Liver (tissue), 9 donors: Measurements from ENCODE around the gene UBE2M. TPM values are rescaled to one million over a fixed set of nuclear protein-coding genes. Genes with fewer than 3 reads are reported as not detected.

ENCODE experiments used
- DNase-seq: peaks from one replicate; pipeline ENCODE4 v3.0.0-alpha.2; 2017; ENCODE audit warnings: low spot score
- H3K27ac ChIP-seq, 2 donors: one replicate each; pipeline ENCODE4 v1.7.0; 2013; ENCODE audit warnings: inconsistent platforms in 2 of 2, low read length in 2 of 2, control low read depth in 1 of 2, low read depth in 1 of 2, mild to moderate bottlenecking in 1 of 2
- H3K27me3 ChIP-seq, 4 donors: one replicate each; pipeline versions ENCODE4 v1.6.1 to v1.7.0; 2013; ENCODE audit warnings: low read length in 3 of 4, inconsistent platforms in 1 of 4, mild to moderate bottlenecking in 1 of 4, moderate library complexity in 1 of 4; ENCODE audit not compliant: control insufficient read depth in 4 of 4, insufficient read depth in 4 of 4
- H3K36me3 ChIP-seq, 4 donors: one replicate each; pipeline versions ENCODE4 v1.6.1 to v1.7.0; 2013; ENCODE audit warnings: low read length in 3 of 4, mild to moderate bottlenecking in 3 of 4, low read depth in 1 of 4, moderate library complexity in 1 of 4; ENCODE audit not compliant: control insufficient read depth in 4 of 4, insufficient read depth in 3 of 4
- H3K4me1 ChIP-seq, 4 donors: one replicate each; pipeline versions ENCODE4 v1.6.1 to v1.7.0; 2013; ENCODE audit warnings: low read length in 3 of 4, mild to moderate bottlenecking in 3 of 4, moderate library complexity in 1 of 4; ENCODE audit not compliant: control insufficient read depth in 4 of 4, insufficient read depth in 4 of 4
- H3K4me3 ChIP-seq, 3 donors: one replicate each; pipeline versions ENCODE4 v1.6.1 to v1.7.0; 2013; ENCODE audit warnings: low read length in 3 of 3, control low read depth in 1 of 3, low read depth in 1 of 3, mild to moderate bottlenecking in 1 of 3
- H3K9ac ChIP-seq, 2 donors: one replicate each; pipeline ENCODE4 v1.7.0; 2013; ENCODE audit warnings: low read length in 2 of 2, mild to moderate bottlenecking in 2 of 2, moderate library complexity in 2 of 2, control low read depth in 1 of 2, low read depth in 1 of 2
- H3K9me3 ChIP-seq, 4 donors: one replicate each; pipeline versions ENCODE4 v1.6.1 to v1.7.0; 2013; ENCODE audit warnings: low read length in 3 of 4; ENCODE audit not compliant: control insufficient read depth in 4 of 4
- EGR1 ChIP-seq, 2 donors: IDR thresholded peaks; 2 replicates each; pipeline ENCODE4 v1.6.1; 2016 to 2018; ENCODE audit warnings: antibody characterized with exemption in 2 of 2, low read depth in 2 of 2
- FOXA2 ChIP-seq: IDR thresholded peaks from 2 replicates; pipeline ENCODE4 v1.6.1; 2016; ENCODE audit warnings: antibody characterized with exemption
- GABPA ChIP-seq, 2 donors: IDR thresholded peaks in 1 of 2; conservative IDR thresholded peaks in 1 of 2; 2 replicates each; pipeline ENCODE4 v1.6.1; 2016; ENCODE audit warnings: antibody characterized with exemption in 2 of 2, mild to moderate bottlenecking in 1 of 2, moderate library complexity in 1 of 2
- HNF4G ChIP-seq: IDR thresholded peaks from 2 replicates; pipeline ENCODE4 v1.6.1; 2016; ENCODE audit warnings: antibody characterized with exemption
- JUND ChIP-seq, 2 donors: IDR thresholded peaks; 2 replicates each; pipeline ENCODE4 v1.6.1; 2016; ENCODE audit warnings: antibody characterized with exemption in 2 of 2
- RAD21 ChIP-seq, 2 donors: IDR thresholded peaks; 2 replicates each; pipeline ENCODE4 v1.6.1; 2016; ENCODE audit warnings: antibody characterized with exemption in 2 of 2, mild to moderate bottlenecking in 2 of 2
- RXRA ChIP-seq, 2 donors: IDR thresholded peaks; 2 replicates each; pipeline ENCODE4 v1.6.1; 2017 to 2018; ENCODE audit warnings: antibody characterized with exemption in 2 of 2, mild to moderate bottlenecking in 1 of 2
- TAF1 ChIP-seq: conservative IDR thresholded peaks from 2 replicates; pipeline ENCODE4 v1.6.1; 2016; ENCODE audit warnings: antibody characterized with exemption, mild to moderate bottlenecking
- YY1 ChIP-seq: IDR thresholded peaks from 2 replicates; pipeline ENCODE4 v1.6.1; 2016; ENCODE audit warnings: antibody characterized with exemption, mild to moderate bottlenecking
- WGBS: extraction: QIAGEN DNeasy Blood & Tissue Kit; methylation state at CpG from one replicate; pipeline ENCODE4 v1.1.7; 2013; 5-methylcytosine and 5-hydroxymethylcytosine counted together
- polyA plus RNA-seq, 2 donors: library from polyadenylated mRNA; stranded (reverse) in 1 of 2; unstranded in 1 of 2; fragments of 200-250 nt in 1 of 2; fragments of >200 nt in 1 of 2; fragmentation: Nextera tagmentation in 1 of 2; extraction: Ambion mirVana in 1 of 2; gene quantifications; one replicate each; pipeline versions ENCODE4 v1.2.1 to v1.2.3, GENCODE V29; 2013 to 2015
- total RNA-seq, 2 donors: library from RNA; depleted of rRNA; stranded (reverse); fragments of >200 nt; gene quantifications; one replicate each; pipeline ENCODE4 v1.2.3, GENCODE V29; 2014
- TF ChIP-seq, protein P1 (sequence below): IDR thresholded peaks from 2 replicates; pipeline ENCODE4 v1.6.1; 2016; ENCODE audit warnings: antibody characterized with exemption
- TF ChIP-seq, protein P2 (sequence below): fragments of 150-350 bp; IDR thresholded peaks from 2 replicates; pipeline ENCODE4 v1.5.1; 2017; ENCODE audit warnings: improper control_type of control experiment, low read depth, low read length; ENCODE audit not compliant: missing input control
- TF ChIP-seq, protein P3 (sequence below): IDR thresholded peaks from 2 replicates; pipeline ENCODE4 v1.6.1; 2016; ENCODE audit warnings: antibody characterized with exemption, mild to moderate bottlenecking
- TF ChIP-seq, protein P4 (sequence below): IDR thresholded peaks from 2 replicates; pipeline ENCODE4 v1.6.1; 2016; ENCODE audit warnings: antibody characterized with exemption
- TF ChIP-seq, protein P5 (sequence below): IDR thresholded peaks from 2 replicates; pipeline ENCODE4 v1.6.1; 2016; ENCODE audit warnings: antibody characterized with exemption
- donor health status: healthy.
- donor health status: healthy.
- donor health status: healthy.
- donor health status: healthy.
- donor health status: healthy.

UBE2M gene
- total and polyA plus RNA-seq, 4 donors: 7.6 to 30.7 (median 17.7) TPM

DNA sequence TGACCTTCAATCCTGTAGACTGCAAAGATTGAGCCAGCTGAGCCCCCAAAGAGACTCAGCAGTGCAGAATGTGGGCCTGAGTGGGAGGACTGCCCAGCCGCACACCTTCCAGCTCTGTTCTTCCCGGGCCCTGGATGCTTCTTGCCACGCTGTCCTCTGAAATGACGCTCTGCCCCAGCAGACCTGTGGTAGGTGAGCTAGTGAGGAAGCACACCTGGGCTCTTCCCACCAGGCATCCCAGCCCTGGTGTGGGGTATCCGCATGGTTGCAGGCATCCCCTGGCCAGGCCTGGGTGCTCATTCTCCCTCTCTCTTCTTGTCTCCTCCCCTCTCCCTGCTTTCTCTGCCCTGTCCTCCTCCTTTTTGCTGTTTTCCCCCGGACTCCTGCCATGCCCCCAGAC lies 24.6 kb upstream of the UBE2M start (continued):
- TF ChIP-seq HNF4G (no peak), FOXA2 (no peak), YY1 (no peak), EGR1 (IDR thresholded peaks at IDR 0.05; ENCODE audit: low read depth in 2 of 2) (no peak), GABPA (IDR thresholded peaks at IDR 0.05 in 1 of 2, conservative IDR thresholded peaks at IDR 0.05 in 1 of 2) (no peak)
- TF ChIP-seq, protein P1, sequence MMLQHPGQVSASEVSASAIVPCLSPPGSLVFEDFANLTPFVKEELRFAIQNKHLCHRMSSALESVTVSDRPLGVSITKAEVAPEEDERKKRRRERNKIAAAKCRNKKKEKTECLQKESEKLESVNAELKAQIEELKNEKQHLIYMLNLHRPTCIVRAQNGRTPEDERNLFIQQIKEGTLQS: no peak

DNA sequence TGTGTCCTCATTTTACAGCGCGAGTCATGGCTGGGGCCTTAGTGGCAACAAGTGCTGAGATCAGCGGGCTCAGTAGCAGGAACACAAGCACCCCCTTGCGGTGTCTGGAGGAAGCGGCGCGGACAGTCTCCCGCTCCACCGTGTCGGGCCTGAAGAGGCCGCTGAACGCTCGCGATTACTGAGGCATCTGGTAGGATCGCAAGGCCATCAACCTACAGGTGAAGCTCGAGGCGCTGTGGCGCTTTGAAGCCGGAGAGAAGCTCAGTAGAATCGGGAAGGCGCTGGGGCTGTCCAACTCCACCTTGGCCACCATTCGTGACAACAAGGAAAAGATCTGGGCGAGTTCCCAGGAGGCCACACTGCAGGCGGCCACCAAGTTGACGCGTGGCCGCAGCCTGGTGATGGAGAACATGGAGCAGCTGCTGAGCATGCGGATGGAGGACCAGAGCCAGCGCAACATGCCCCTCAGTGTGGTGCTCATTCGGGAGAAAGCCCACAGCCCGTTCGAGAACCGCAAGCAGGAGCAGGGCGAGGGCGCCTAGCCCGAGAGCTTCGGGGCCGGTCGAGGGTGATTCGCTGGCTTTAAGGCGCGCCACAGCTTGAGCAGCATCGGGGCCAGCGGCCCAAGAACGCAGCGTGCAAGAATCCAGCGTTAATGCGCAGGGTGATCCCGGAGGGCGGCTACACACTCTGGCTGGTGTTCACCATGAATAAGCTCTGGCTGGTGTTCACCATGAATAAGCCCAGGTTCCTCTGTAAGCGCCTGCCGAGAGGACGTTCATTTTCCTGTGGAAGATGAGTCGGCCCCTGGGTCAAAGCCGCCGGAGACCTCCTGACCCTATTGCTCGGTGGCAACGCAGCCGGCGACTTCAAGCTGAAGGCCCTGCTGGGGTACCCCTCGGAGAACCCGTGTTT lies 23.1 kb upstream of the UBE2M start:
- WGBS: 81% methylated on average over 62 of the region's 62 CpGs
- H3K9ac ChIP-seq: no peak overlapping the region

DNA sequence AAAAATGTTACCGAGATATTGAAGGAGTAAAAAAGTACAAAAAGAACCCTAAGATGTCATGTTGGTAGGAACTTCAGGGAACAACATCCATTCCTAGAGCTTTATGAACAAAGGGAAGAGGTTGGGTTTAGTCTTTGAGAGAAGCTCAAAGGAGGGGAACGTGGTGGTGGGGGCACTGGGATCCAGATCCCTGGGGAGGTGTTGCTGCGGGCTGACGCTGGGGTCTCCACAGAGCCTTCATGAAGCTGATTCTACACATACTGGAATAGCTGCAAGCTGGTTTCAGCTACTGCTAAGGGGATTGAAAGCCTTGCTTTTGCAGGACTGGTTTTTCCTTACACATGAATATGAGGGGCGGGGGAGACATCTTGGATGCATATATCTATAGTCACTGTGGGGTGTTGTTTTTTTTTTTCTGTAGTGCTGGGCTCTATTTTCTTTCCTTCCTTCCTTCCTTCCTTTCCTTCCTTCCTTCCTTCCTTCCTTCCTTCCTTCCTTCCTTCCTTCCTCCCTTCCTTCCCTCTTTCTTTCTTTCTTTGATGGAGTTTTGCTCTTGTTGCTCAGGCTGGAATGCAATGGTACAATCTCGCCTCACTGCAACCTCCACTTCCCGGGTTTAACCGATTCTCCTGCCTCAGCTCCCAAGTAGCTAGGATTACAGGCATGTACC lies 21.2 kb upstream of the UBE2M start:
- no peak overlapping the region for H3K9ac ChIP-seq
- H3K27ac ChIP-seq: no peak overlapping the region
- H3K36me3 ChIP-seq: peaks cover 0 to 17% (median 11%) of the 10 kb centered on the region in 4 donors
- no peak overlapping the region for H3K4me3 ChIP-seq
- 94% methylated on average over 8 of the region's 8 CpGs for WGBS
- H3K27me3 ChIP-seq: no peaks in the 10 kb centered on the region
- DNase-seq: no peak
- H3K4me1 ChIP-seq: peaks cover 0 to 8% (median 4%) of the 10 kb centered on the region in 4 donors
- no peaks in the 10 kb centered on the region for H3K9me3 ChIP-seq
- TF ChIP-seq EGR1 (IDR thresholded peaks at IDR 0.05; ENCODE audit: low read depth in 2 of 2) (no peak), HNF4G (no peak), TAF1 (no peak), JUND (IDR thresholded peaks at IDR 0.05) (no peak), RXRA (IDR thresholded peaks at IDR 0.05) (no peak), RAD21 (IDR thresholded peaks at IDR 0.05) (no peak), YY1 (no peak)
- TF ChIP-seq, protein P2, sequence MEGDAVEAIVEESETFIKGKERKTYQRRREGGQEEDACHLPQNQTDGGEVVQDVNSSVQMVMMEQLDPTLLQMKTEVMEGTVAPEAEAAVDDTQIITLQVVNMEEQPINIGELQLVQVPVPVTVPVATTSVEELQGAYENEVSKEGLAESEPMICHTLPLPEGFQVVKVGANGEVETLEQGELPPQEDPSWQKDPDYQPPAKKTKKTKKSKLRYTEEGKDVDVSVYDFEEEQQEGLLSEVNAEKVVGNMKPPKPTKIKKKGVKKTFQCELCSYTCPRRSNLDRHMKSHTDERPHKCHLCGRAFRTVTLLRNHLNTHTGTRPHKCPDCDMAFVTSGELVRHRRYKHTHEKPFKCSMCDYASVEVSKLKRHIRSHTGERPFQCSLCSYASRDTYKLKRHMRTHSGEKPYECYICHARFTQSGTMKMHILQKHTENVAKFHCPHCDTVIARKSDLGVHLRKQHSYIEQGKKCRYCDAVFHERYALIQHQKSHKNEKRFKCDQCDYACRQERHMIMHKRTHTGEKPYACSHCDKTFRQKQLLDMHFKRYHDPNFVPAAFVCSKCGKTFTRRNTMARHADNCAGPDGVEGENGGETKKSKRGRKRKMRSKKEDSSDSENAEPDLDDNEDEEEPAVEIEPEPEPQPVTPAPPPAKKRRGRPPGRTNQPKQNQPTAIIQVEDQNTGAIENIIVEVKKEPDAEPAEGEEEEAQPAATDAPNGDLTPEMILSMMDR: no peak
- TF ChIP-seq, protein P1: no peak
- TF ChIP-seq, protein P3, sequence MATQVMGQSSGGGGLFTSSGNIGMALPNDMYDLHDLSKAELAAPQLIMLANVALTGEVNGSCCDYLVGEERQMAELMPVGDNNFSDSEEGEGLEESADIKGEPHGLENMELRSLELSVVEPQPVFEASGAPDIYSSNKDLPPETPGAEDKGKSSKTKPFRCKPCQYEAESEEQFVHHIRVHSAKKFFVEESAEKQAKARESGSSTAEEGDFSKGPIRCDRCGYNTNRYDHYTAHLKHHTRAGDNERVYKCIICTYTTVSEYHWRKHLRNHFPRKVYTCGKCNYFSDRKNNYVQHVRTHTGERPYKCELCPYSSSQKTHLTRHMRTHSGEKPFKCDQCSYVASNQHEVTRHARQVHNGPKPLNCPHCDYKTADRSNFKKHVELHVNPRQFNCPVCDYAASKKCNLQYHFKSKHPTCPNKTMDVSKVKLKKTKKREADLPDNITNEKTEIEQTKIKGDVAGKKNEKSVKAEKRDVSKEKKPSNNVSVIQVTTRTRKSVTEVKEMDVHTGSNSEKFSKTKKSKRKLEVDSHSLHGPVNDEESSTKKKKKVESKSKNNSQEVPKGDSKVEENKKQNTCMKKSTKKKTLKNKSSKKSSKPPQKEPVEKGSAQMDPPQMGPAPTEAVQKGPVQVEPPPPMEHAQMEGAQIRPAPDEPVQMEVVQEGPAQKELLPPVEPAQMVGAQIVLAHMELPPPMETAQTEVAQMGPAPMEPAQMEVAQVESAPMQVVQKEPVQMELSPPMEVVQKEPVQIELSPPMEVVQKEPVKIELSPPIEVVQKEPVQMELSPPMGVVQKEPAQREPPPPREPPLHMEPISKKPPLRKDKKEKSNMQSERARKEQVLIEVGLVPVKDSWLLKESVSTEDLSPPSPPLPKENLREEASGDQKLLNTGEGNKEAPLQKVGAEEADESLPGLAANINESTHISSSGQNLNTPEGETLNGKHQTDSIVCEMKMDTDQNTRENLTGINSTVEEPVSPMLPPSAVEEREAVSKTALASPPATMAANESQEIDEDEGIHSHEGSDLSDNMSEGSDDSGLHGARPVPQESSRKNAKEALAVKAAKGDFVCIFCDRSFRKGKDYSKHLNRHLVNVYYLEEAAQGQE: no peak
- TF ChIP-seq, protein P4, sequence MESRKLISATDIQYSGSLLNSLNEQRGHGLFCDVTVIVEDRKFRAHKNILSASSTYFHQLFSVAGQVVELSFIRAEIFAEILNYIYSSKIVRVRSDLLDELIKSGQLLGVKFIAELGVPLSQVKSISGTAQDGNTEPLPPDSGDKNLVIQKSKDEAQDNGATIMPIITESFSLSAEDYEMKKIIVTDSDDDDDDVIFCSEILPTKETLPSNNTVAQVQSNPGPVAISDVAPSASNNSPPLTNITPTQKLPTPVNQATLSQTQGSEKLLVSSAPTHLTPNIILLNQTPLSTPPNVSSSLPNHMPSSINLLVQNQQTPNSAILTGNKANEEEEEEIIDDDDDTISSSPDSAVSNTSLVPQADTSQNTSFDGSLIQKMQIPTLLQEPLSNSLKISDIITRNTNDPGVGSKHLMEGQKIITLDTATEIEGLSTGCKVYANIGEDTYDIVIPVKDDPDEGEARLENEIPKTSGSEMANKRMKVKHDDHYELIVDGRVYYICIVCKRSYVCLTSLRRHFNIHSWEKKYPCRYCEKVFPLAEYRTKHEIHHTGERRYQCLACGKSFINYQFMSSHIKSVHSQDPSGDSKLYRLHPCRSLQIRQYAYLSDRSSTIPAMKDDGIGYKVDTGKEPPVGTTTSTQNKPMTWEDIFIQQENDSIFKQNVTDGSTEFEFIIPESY: no peak
- TF ChIP-seq, protein P5, sequence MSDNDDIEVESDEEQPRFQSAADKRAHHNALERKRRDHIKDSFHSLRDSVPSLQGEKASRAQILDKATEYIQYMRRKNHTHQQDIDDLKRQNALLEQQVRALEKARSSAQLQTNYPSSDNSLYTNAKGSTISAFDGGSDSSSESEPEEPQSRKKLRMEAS: no peak

More for the DNA sequence above, 23.1 kb upstream of the UBE2M start:
- TF ChIP-seq RAD21 (IDR thresholded peaks at IDR 0.05): peak; percentile 79 to 85
- no peak for TF ChIP-seq YY1
- TF ChIP-seq, protein P2: peak; percentile 72
- Histone ChIP-seq H3K27ac (no peak overlapping the region), H3K9me3 (no peaks in the 10 kb centered on the region), H3K36me3 (peaks cover 0 to 17% (median 11%) of the 10 kb centered on the region in 4 donors), H3K4me3 (no peak overlapping the region), H3K4me1 (no peaks in the 10 kb centered on the region), H3K27me3 (no peaks in the 10 kb centered on the region)
- peak; percentile 91 for DNase-seq
